Parietal lobe (tissue), 1 donor: ENCODE data around the gene OR2V2. TPM values are rescaled to one million over a fixed set of nuclear protein-coding genes. Genes with fewer than 3 reads are reported as not detected.

Source experiments
- total RNA-seq: library from RNA; depleted of rRNA; stranded (reverse); fragments of >200 nt; gene quantifications from one replicate; pipeline ENCODE4 v1.2.3, GENCODE V29; 2014

Gene OR2V2
- total RNA-seq, result not detected

GRCh38 chr5:181146927-181147636 is at the start of gene OR2V2:
Gene OR2V2, plus strand, starts transcription at chr5:181147586. Its CDS starts 7,357 bp downstream, at chr5:181154943.

GRCh38 chr5:181130832-181131496 is 16.4 kb upstream of the OR2V2 start, which contains the start of gene OR2V1:
Gene OR2V1, minus strand, starts transcription at chr5:181131169. Its CDS starts 5,865 bp downstream, at chr5:181125304.

GRCh38 chr5:181204826-181205760 is 57.7 kb downstream of the OR2V2 start, which contains the start of gene TRIM7:
Gene TRIM7, minus strand, starts transcription at chr5:181205196. Its CDS starts 86 bp downstream, at chr5:181205110.

Other genes starting within 250 kb of the OR2V2 start
- not detected for gene BTNL8, start 248.4 kb upstream of the OR2V2 start, total RNA-seq
- not detected for gene BTNL3, start 158.7 kb upstream of the OR2V2 start, total RNA-seq
- gene BTNL9, start 107.3 kb upstream of the OR2V2 start, total RNA-seq, result 5.6 TPM
- not detected for gene OR2V1, start 16.4 kb upstream of the OR2V2 start, total RNA-seq
- 2.5 TPM for gene TRIM7, start 57.6 kb downstream of the OR2V2 start, total RNA-seq
- 13.5 TPM for gene TRIM41, start 75.7 kb downstream of the OR2V2 start, total RNA-seq
- gene RACK1, start 96.3 kb downstream of the OR2V2 start, total RNA-seq, result 2,435 TPM
- 21.9 TPM for gene TRIM52, start 113.6 kb downstream of the OR2V2 start, total RNA-seq
- gene OR4F3, start 219.7 kb downstream of the OR2V2 start, total RNA-seq, result not detected